Measurements from ENCODE around the gene TEX19.

TEX19 gene

DNA sequence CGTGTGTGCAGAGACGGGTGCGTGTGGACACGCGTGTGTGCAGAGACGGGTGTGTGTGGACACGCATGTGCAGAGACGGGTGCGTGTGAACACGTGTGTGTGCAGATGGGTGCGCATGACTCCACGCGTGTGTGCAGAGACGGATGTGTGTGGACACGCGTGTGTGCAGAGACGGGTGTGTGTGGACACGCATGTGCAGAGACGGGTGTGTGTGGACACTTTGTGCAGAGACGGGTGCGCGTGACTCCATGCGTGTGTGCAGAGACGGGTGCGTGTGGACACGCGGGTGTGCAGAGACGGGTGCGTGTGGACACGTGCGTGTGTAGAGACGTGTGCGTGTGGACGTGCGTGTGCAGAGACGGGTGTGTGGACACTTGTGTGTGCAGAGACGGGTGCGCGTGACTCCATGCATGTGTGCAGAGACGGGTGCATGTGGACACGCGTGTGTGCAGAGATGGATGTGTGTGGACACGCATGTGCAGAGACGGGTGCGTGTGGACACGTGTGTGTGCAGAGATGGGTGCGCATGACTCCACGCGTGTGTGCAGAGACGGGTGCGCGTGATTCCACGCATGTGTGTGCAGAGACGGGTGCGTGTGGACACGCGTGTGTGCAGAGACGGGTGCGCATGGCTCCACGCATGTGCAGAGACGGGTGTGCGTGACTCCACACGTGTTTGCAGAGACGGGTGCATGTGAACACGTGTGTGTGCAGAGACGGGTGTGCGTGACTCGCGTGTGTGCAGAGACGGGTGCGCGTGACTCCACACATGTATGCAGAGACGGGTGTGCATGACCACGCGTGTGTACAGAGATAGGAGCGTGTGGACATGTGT, 40.1 kb upstream of the TEX19 start:
- no peak for DNase-seq (ENCODE audit: low read depth)
- H3K4me3 ChIP-seq (replicated peaks; ENCODE audit: low read depth, low read length), result no peak overlapping the region
- TF ChIP-seq, protein P1, sequence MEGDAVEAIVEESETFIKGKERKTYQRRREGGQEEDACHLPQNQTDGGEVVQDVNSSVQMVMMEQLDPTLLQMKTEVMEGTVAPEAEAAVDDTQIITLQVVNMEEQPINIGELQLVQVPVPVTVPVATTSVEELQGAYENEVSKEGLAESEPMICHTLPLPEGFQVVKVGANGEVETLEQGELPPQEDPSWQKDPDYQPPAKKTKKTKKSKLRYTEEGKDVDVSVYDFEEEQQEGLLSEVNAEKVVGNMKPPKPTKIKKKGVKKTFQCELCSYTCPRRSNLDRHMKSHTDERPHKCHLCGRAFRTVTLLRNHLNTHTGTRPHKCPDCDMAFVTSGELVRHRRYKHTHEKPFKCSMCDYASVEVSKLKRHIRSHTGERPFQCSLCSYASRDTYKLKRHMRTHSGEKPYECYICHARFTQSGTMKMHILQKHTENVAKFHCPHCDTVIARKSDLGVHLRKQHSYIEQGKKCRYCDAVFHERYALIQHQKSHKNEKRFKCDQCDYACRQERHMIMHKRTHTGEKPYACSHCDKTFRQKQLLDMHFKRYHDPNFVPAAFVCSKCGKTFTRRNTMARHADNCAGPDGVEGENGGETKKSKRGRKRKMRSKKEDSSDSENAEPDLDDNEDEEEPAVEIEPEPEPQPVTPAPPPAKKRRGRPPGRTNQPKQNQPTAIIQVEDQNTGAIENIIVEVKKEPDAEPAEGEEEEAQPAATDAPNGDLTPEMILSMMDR (IDR thresholded peaks at IDR 0.05; ENCODE audit: low read length, missing control alignments), result no peak

GRCh38 chr17:82319619-82320062, 39.4 kb upstream of the TEX19 start:
- TF ChIP-seq, protein P1 (IDR thresholded peaks at IDR 0.05; ENCODE audit: low read length, missing control alignments), result no peak
- H3K4me3 ChIP-seq (replicated peaks; ENCODE audit: low read depth, low read length), result no peak overlapping the region
- no peak for DNase-seq (ENCODE audit: low read depth)

DNA sequence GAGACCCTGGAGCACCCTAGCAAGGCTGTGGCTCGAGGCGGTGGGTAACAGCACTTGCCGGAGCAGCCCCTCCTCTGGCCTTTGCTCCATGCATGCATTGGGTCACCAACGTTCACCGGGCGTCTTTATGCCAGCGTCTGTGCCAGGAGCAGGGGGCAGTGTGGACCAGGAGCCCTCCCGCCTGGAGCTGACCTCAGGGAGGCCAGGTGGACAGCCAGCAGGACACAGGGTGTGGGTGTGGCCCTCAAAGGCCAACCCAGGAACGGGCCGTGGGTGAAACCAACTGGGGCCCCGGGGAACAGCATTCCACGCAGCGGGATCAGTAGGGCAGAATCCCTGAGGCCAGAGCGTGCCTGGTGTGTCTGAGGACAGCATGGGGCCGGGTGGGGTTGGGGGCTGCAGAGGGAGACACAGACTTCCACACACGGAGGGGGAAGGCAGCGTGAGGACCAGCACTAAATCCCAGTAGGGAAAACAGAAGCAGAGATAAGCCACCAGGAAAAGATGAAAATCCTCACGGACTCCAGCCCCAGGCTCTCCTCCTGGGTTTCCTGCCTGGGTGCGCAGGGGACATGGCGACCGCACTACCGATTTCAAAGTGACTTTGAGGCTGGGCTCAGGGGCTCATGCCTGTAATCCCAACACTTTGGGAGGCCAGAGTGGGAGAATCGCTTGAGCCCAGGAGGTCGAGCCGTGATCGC, 38.8 kb upstream of the TEX19 start:
- no peak overlapping the region for H3K4me3 ChIP-seq (replicated peaks; ENCODE audit: low read depth, low read length)
- no peak for DNase-seq (ENCODE audit: low read depth)
- TF ChIP-seq, protein P1 (IDR thresholded peaks at IDR 0.05; ENCODE audit: low read length, missing control alignments), result no peak

DNA sequence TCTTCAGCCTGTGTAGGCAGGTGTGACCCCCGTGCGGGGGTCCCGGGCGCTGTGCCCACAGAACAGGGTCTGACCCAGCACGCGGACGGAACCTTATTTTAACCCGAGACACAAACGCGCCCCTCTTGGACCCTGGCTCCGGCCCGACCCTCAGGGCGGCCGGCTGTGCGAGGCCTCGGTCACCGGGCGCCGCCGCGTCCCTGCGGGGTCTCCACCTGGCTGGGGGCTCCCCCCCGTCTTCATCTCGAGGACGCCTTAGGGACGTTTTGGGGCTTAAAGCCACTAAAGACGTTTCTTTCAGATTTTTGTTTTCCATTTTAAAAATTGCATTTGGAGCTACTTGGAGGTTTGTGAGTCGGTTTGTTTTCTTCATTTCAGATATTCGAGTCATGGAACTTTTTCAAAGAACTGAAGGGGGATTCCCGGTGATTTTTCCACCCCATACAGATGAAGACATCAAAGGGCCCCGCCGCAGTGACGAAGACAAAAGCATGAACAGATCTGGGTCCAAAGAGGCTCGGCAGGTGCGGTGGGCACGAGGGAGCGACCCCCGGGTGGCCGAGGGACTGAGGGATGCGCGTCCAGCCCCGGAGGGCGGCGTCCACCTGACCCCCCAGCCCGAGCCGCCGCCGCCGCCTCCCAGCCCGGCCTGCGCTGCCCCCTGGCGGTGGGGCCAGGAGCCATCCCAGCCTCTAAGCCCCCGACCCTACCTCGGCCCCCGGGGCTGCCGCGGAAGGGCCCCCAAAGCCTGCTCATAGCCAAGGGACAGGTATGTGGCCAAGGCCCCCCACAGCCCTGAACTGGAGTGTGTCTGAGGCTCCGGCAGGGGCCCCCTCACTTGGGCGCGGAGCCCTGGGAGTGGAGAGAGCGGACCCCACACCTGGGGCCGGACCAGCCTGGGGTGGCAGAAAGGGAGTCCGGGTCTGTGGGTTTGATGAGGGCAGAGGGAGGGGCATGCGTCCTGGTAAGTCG, 37.8 kb upstream of the TEX19 start:
- no peak overlapping the region for H3K4me3 ChIP-seq (replicated peaks; ENCODE audit: low read depth, low read length)
- TF ChIP-seq, protein P1 (IDR thresholded peaks at IDR 0.05; ENCODE audit: low read length, missing control alignments), result peak; percentile 32
- DNase-seq (ENCODE audit: low read depth), result peak; percentile 16

DNA sequence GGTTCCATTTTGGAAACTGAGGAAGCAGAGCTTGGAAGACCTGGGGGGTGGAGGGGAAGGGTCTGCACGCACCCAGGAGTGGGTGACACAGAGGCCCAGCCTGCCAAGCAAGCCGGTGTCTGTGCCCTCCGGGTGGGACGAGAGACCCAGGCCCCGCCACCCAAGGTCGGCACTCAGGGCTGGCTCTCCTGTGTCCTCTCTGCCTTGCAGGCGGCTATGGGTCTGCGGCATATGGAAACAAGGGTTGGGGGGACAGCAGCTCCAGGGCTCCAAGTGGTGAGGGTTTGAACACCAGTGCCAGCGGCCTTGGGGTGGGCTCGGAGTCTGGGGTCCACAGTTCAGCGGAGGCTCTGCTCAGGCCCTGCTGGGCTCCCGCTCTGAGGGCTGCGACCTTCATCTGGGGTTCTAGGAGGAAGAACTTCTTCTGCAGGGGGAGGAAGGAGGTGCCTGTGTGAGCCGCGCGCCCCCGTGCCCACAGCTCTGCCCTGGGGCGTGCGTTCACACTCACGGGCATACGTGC, 37.0 kb upstream of the TEX19 start:
- TF ChIP-seq, protein P1 (IDR thresholded peaks at IDR 0.05; ENCODE audit: low read length, missing control alignments), result no peak
- DNase-seq (ENCODE audit: low read depth), result no peak
- no peak overlapping the region for H3K4me3 ChIP-seq (replicated peaks; ENCODE audit: low read depth, low read length)
